HG03460 (cell line): Measurements from ENCODE around the gene ARHGEF3.
"Not testable (repeated sequence)": the region's sequence is repeated elsewhere in the genome, so short reads cannot be mapped to it uniquely, and the experiment has no call there.

Source experiments
- ATAC-seq: cut with Tn5 transposase; IDR thresholded peaks from one replicate; pipeline ENCODE4 v1.9.1; 2021; ENCODE audit not compliant: unreplicated experiment

Gene ARHGEF3

GRCh38 chr3:56772952-56773938, 28.5 kb downstream of the ARHGEF3 start:
- no peak for ATAC-seq

GRCh38 chr3:56771376-56771775, 30.4 kb downstream of the ARHGEF3 start:
- no peak for ATAC-seq

GRCh38 chr3:56769116-56769707, 32.5 kb downstream of the ARHGEF3 start:
- ATAC-seq: no peak

- no peak for ATAC-seq
These were observed 36.7 kb downstream of the ARHGEF3 start for GRCh38 chr3:56764904-56765547.

- ATAC-seq: no peak
These were observed 37.6 kb downstream of the ARHGEF3 start for GRCh38 chr3:56764184-56764583.

- ATAC-seq: no peak
These were observed 38.5 kb downstream of the ARHGEF3 start for GRCh38 chr3:56763233-56763632.

- ATAC-seq: no peak
These were observed 39.0 kb downstream of the ARHGEF3 start for GRCh38 chr3:56762718-56763117.

- ATAC-seq: no peak
These were observed 39.7 kb downstream of the ARHGEF3 start for GRCh38 chr3:56761887-56762651.

GRCh38 chr3:56761023-56761422, 40.7 kb downstream of the ARHGEF3 start:
- ATAC-seq: no peak

- no peak for ATAC-seq
These were observed 42.2 kb downstream of the ARHGEF3 start for GRCh38 chr3:56759532-56759931.

GRCh38 chr3:56758539-56758981, 43.2 kb downstream of the ARHGEF3 start:
- peak; percentile 73 for ATAC-seq

- ATAC-seq: not testable (repeated sequence)
These were observed 43.7 kb downstream of the ARHGEF3 start for GRCh38 chr3:56758042-56758441.

GRCh38 chr3:56754741-56755417, 46.9 kb downstream of the ARHGEF3 start:
- no peak for ATAC-seq

GRCh38 chr3:56753206-56753820, 48.4 kb downstream of the ARHGEF3 start:
- ATAC-seq: peak; percentile 89

- ATAC-seq: no peak
These were observed 50.6 kb downstream of the ARHGEF3 start for GRCh38 chr3:56751056-56751707.

- no peak for ATAC-seq
These were observed 53.0 kb downstream of the ARHGEF3 start for GRCh38 chr3:56748663-56749231.

- no peak for ATAC-seq
These were observed 54.6 kb downstream of the ARHGEF3 start for GRCh38 chr3:56747150-56747549.

GRCh38 chr3:56744016-56744415, 57.7 kb downstream of the ARHGEF3 start:
- ATAC-seq: no peak

- ATAC-seq: no peak
These were observed 58.9 kb downstream of the ARHGEF3 start for GRCh38 chr3:56742887-56743286.
